ENCODE measurements around the gene UBASH3A.

Gene UBASH3A

GRCh38 chr21:42374457-42374856 is 29.2 kb upstream of the UBASH3A start:
- DNase-seq (ENCODE audit: low read depth), result no peak

- DNase-seq (ENCODE audit: low read depth), result no peak
Measured at GRCh38 chr21:42374864-42375499, 28.7 kb upstream of the UBASH3A start.

GRCh38 chr21:42375506-42375905 is 28.2 kb upstream of the UBASH3A start:
- no peak for DNase-seq (ENCODE audit: low read depth)

GRCh38 chr21:42375966-42376337 is 27.8 kb upstream of the UBASH3A start:
- no peak for DNase-seq (ENCODE audit: low read depth)

GRCh38 chr21:42376338-42376982 is 27.2 kb upstream of the UBASH3A start:
- DNase-seq (ENCODE audit: low read depth), result no peak

GRCh38 chr21:42377211-42377950 is 26.3 kb upstream of the UBASH3A start:
- DNase-seq (ENCODE audit: low read depth), result no peak

- no peak for DNase-seq (ENCODE audit: low read depth)
Measured at GRCh38 chr21:42377951-42378340, 25.8 kb upstream of the UBASH3A start.

- DNase-seq (ENCODE audit: low read depth), result no peak
Measured at GRCh38 chr21:42378418-42378817, 25.3 kb upstream of the UBASH3A start.

GRCh38 chr21:42379426-42380215 is 24.1 kb upstream of the UBASH3A start:
- no peak for DNase-seq (ENCODE audit: low read depth)

GRCh38 chr21:42381347-42381984 is 22.2 kb upstream of the UBASH3A start:
- no peak for DNase-seq (ENCODE audit: low read depth)

GRCh38 chr21:42382915-42383314 is 20.8 kb upstream of the UBASH3A start:
- no peak for DNase-seq (ENCODE audit: low read depth)

GRCh38 chr21:42383331-42383730 is 20.4 kb upstream of the UBASH3A start:
- DNase-seq (ENCODE audit: low read depth), result no peak

- DNase-seq (ENCODE audit: low read depth), result no peak
Measured at GRCh38 chr21:42384156-42384945, 19.4 kb upstream of the UBASH3A start.

- no peak for DNase-seq (ENCODE audit: low read depth)
Measured at GRCh38 chr21:42384989-42385388, 18.7 kb upstream of the UBASH3A start.

- DNase-seq (ENCODE audit: low read depth), result no peak
Measured at GRCh38 chr21:42385619-42386018, 18.1 kb upstream of the UBASH3A start.

GRCh38 chr21:42386034-42386591 is 17.6 kb upstream of the UBASH3A start:
- DNase-seq (ENCODE audit: low read depth), result no peak

- no peak for DNase-seq (ENCODE audit: low read depth)
Measured at GRCh38 chr21:42387164-42387563, 16.5 kb upstream of the UBASH3A start.

- DNase-seq (ENCODE audit: low read depth), result no peak
Measured at GRCh38 chr21:42387843-42388340, 15.8 kb upstream of the UBASH3A start.

- DNase-seq (ENCODE audit: low read depth), result no peak
Measured at GRCh38 chr21:42388740-42389448, 14.8 kb upstream of the UBASH3A start.

GRCh38 chr21:42389449-42389835 is 14.3 kb upstream of the UBASH3A start:
- no peak for DNase-seq (ENCODE audit: low read depth)
